BJ (cell line): ENCODE results near the gene MEF2B. TPM values are rescaled to one million over a fixed set of nuclear protein-coding genes. Genes with fewer than 3 reads are reported as not detected.

Experiments used
- CTCF ChIA-PET: fragments of 350-600 bp; formaldehyde crosslinking; extraction: SDS; loops from one replicate; lab custom pipeline; 2021; ENCODE audit warnings: antibody characterized with exemption, inconsistent platforms; lab: Yijun Ruan, JAX
- POLR2A ChIA-PET: fragments of 300-600 bp; sonication (Branson Sonifier 250); formaldehyde crosslinking; extraction: SDS; loops from one replicate; lab custom pipeline; 2021; ENCODE audit warnings: antibody characterized with exemption; lab: Charles Lee
- DNase-seq: peaks from one replicate; pipeline ENCODE4 v3.0.0-alpha.2; 2011; ENCODE audit warnings: low read depth
- H3K27me3 ChIP-seq: 2 replicates; pipeline ENCODE4 v1.6.0; 2011; ENCODE audit warnings: low read length; ENCODE audit not compliant: control insufficient read depth, insufficient read depth
- H3K36me3 ChIP-seq: 2 replicates; pipeline ENCODE4 v1.5.1; 2011; ENCODE audit warnings: low read length; ENCODE audit not compliant: control insufficient read depth, insufficient read depth
- H3K4me3 ChIP-seq: 2 replicates; pipeline ENCODE4 v1.5.1; 2011; ENCODE audit warnings: low read depth, mild to moderate bottlenecking, control low read depth, low read length
- CTCF ChIP-seq: IDR thresholded peaks from 2 replicates; pipeline ENCODE4 v1.5.1; 2011; ENCODE audit warnings: low read depth, mild to moderate bottlenecking, control low read depth, inconsistent platforms, low read length, moderate library complexity; ENCODE audit not compliant: insufficient read depth
- polyA minus RNA-seq: library from RNA; depleted of rRNA, polyadenylated mRNA; stranded (reverse); fragments of >200 nt; gene quantifications from 2 replicates; pipeline ENCODE4 v1.2.3, GENCODE V29; 2011; rRNA and poly(A)+ RNA removed
- polyA plus RNA-seq: library from polyadenylated mRNA; depleted of rRNA; stranded (reverse); fragments of >200 nt; gene quantifications from 2 replicates; pipeline ENCODE4 v1.2.3, GENCODE V29; 2011; rRNA removed

The MEF2B gene
- polyA plus RNA-seq: 0.10 and 0.39 TPM in 2 replicates
- 0.15 and 0.71 TPM in 2 replicates for polyA minus RNA-seq

- DNase-seq: no peak
- Histone ChIP-seq H3K27me3 (no peaks in the 10 kb centered on the region), H3K36me3 (no peaks in the 10 kb centered on the region), H3K4me3 (peak within 1 kb of the TSS; percentile 23)
- POLR2A ChIA-PET: no interaction called here
- CTCF ChIA-PET: interaction anchor here (1.2 kb wide), 1 partner anchor 22 kb away, joined by 3 read pairs; no protein-coding TSS in a partner anchor
- no peak for TF ChIP-seq CTCF
Observed at GRCh38 chr19:19170053-19170872, at the start of gene MEF2B. Gene MEF2B (minus strand): TSS chr19:19170263. CDS start chr19:19150735, 19,528 bp downstream.

- TF ChIP-seq CTCF: no peak
- H3K36me3 ChIP-seq: no peaks in the 10 kb centered on the region
- POLR2A ChIA-PET: no interaction called here
- H3K4me3 ChIP-seq: no peak overlapping the region
- CTCF ChIA-PET: no interaction called here
- DNase-seq: no peak
- H3K27me3 ChIP-seq: peaks cover 1% of the 10 kb centered on the region
Observed at GRCh38 chr19:19218911-19219310, 48.8 kb upstream of the MEF2B start.

- no peak for DNase-seq
- CTCF ChIA-PET: no interaction called here
- POLR2A ChIA-PET: no interaction called here
Observed at GRCh38 chr19:19217099-19217498, 47.0 kb upstream of the MEF2B start.

GRCh38 chr19:19215792-19216191 lies 45.7 kb upstream of the MEF2B start:
- CTCF ChIA-PET: interaction anchor here (1.6 to 2.9 kb wide), 2 partner anchors 9 to 16 kb away, joined by 3 to 12 read pairs; no protein-coding TSS in a partner anchor
- Histone ChIP-seq H3K4me3 (no peak overlapping the region), H3K36me3 (no peaks in the 10 kb centered on the region), H3K27me3 (peaks cover 12% of the 10 kb centered on the region)
- no peak for TF ChIP-seq CTCF
- POLR2A ChIA-PET: no interaction called here
- no peak for DNase-seq

More at GRCh38 chr19:19217099-19217498, 47.0 kb upstream of the MEF2B start:
- TF ChIP-seq CTCF: no peak
- peaks cover 7% of the 10 kb centered on the region for H3K27me3 ChIP-seq
- H3K36me3 ChIP-seq: no peaks in the 10 kb centered on the region
- H3K4me3 ChIP-seq: no peak overlapping the region

GRCh38 chr19:19214892-19215291 lies 44.8 kb upstream of the MEF2B start:
- no peak for TF ChIP-seq CTCF
- ChIA-PET CTCF (interaction anchor here (0.5 to 2.9 kb wide), 3 partner anchors 10 to 74 kb away, joined by 3 to 12 read pairs (median 4); no protein-coding TSS in a partner anchor), POLR2A (interaction anchor here (0.5 kb wide), 1 partner anchor 46 kb away, joined by 4 read pairs; no protein-coding TSS in a partner anchor)
- peaks cover 12% of the 10 kb centered on the region for H3K27me3 ChIP-seq
- DNase-seq: no peak
- no peak overlapping the region for H3K4me3 ChIP-seq
- no peaks in the 10 kb centered on the region for H3K36me3 ChIP-seq
